ENCODE data around the gene CHCT1.
"Not testable (repeated sequence)": the region's sequence is repeated elsewhere in the genome, so short reads cannot be mapped to it uniquely, and the experiment has no call there.

Gene CHCT1

DNA sequence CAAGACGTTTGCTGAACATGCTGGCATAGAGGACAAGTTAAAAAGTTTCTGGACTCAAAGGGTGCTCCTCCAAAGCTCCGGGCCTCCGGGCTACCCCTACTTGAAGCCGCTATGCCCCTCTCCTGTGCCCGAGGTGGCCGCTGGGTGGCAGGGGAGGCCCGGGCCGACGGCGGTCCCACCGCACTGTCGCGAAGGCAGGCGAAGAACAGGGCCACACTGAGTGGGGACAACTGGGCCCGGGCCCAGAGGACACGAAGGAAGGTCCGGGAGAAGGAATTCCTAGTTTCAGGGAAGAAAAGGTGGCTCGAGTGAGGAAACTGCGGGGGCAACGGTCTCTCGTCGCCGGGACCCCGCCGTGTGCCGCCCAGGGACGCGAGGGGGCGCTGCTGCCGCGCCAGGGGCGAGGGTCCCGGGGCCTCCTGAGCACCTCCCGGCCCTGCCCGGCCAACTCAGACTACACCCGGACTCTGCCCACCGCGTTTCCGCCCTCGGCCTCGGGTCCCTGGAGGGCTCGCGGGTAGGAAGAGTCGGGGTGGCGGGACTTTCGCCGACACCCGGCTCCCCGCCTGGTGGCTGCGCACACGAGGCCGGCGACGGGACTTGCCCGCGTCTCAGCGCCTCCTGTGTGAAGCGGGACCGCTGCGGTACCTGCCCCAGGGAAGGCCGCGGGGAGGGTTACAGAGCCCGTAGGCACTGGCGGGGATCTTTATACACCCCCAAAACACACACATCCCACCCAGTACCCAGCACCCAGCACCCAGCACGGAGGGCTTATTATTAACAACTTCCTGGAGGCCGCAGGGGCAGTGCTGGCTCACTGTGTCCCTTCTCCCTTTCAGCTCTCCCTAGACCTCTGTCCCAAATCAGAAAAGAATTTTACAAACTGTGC, 772 bp upstream of the CHCT1 start:
- Mint-ChIP-seq H3K36me3 (ENCODE audit: low read depth) (no peaks in the 10 kb centered on the region), H3K4me1 (peaks cover 4% of the 10 kb centered on the region), H3K4me3 (peak overlapping the region; percentile 76 to 83 (median 83)), H3K9me3 (no peaks in the 10 kb centered on the region), H3K27ac (peak overlapping the region in 2 of 3 experiments; percentile 41 to 59), H3K27me3 (ENCODE audit: low read depth) (peaks cover 9% of the 10 kb centered on the region)
- TF ChIP-seq, protein P1, sequence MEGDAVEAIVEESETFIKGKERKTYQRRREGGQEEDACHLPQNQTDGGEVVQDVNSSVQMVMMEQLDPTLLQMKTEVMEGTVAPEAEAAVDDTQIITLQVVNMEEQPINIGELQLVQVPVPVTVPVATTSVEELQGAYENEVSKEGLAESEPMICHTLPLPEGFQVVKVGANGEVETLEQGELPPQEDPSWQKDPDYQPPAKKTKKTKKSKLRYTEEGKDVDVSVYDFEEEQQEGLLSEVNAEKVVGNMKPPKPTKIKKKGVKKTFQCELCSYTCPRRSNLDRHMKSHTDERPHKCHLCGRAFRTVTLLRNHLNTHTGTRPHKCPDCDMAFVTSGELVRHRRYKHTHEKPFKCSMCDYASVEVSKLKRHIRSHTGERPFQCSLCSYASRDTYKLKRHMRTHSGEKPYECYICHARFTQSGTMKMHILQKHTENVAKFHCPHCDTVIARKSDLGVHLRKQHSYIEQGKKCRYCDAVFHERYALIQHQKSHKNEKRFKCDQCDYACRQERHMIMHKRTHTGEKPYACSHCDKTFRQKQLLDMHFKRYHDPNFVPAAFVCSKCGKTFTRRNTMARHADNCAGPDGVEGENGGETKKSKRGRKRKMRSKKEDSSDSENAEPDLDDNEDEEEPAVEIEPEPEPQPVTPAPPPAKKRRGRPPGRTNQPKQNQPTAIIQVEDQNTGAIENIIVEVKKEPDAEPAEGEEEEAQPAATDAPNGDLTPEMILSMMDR (IDR thresholded peaks at IDR 0.05; ENCODE audit: unreplicated experiment in 3 of 3) = peak; percentile 97 to 100 (median 100)

GRCh38 chr17:60423865-60424264, 1.6 kb downstream of the CHCT1 start:
- Mint-ChIP-seq H3K36me3 (ENCODE audit: low read depth) (no peaks in the 10 kb centered on the region), H3K4me1 (peaks cover 4% of the 10 kb centered on the region), H3K9me3 (no peaks in the 10 kb centered on the region), H3K4me3 (no peak overlapping the region), H3K27ac (no peak overlapping the region), H3K27me3 (ENCODE audit: low read depth) (peaks cover 9% of the 10 kb centered on the region)
- TF ChIP-seq, protein P1 (IDR thresholded peaks at IDR 0.05; ENCODE audit: unreplicated experiment in 3 of 3) = no peak

DNA sequence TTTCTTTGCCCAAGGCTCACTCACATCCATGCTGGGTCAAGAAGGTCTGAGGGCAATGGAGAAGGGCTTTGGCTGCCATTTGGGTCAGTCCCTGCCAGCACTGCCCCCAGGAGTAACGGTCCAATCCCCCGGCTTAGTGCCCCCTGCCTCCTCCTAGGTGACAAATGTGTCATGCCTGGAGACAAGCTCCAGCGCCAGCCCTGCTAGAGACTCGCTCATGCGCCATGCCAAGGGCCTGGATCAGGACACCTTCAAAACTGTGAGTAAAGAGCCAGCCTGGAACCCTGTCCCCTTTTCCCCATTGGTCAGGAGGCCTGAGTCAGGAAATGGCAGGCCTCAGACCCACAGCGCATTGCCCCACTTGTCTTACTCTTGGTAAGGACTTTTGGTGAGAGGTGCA, 3.3 kb downstream of the CHCT1 start:
- Mint-ChIP-seq H3K27ac (no peak overlapping the region), H3K9me3 (no peaks in the 10 kb centered on the region), H3K36me3 (ENCODE audit: low read depth) (no peaks in the 10 kb centered on the region), H3K4me3 (no peak overlapping the region), H3K4me1 (peaks cover 4% of the 10 kb centered on the region), H3K27me3 (ENCODE audit: low read depth) (no peaks in the 10 kb centered on the region)
- TF ChIP-seq, protein P1 (IDR thresholded peaks at IDR 0.05; ENCODE audit: unreplicated experiment in 3 of 3) = no peak

DNA sequence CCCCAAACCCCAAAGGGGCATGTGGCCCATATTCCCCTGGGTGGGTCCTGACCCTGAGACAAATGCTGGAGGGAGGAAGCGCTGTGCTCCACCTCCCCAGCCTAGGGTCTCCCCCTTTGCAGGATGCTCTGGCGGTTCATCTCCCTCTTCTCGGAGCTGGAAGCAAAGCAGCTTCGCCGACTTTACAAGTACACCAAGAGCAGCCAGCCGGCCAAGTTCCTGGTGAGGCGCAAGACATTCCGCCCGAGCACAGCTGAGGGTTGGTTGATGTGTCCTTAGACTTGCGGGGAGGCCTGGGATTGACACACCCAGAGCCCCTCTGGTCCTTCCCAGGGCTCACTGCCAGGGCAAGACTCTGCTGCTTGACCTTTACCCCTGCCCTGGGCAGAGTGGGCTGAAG, 4.3 kb downstream of the CHCT1 start:
- H3K9me3 Mint-ChIP-seq = peaks cover 5% of the 10 kb centered on the region
- TF ChIP-seq, protein P1 (IDR thresholded peaks at IDR 0.05; ENCODE audit: unreplicated experiment in 3 of 3) = no peak
- no peaks in the 10 kb centered on the region for H3K36me3 Mint-ChIP-seq (ENCODE audit: low read depth)
- H3K27me3 Mint-ChIP-seq (ENCODE audit: low read depth) = no peaks in the 10 kb centered on the region
- no peak overlapping the region for H3K4me3 Mint-ChIP-seq
- no peaks in the 10 kb centered on the region for H3K4me1 Mint-ChIP-seq
- no peak overlapping the region for H3K27ac Mint-ChIP-seq

- not testable (repeated sequence) for H3K4me1 Mint-ChIP-seq; H3K27ac Mint-ChIP-seq; H3K4me3 Mint-ChIP-seq; H3K27me3 Mint-ChIP-seq (ENCODE audit: low read depth); H3K36me3 Mint-ChIP-seq (ENCODE audit: low read depth)
- H3K9me3 Mint-ChIP-seq = peaks cover 12% of the 10 kb centered on the region
These were observed 6.2 kb downstream of the CHCT1 start for GRCh38 chr17:60428491-60428890.

DNA sequence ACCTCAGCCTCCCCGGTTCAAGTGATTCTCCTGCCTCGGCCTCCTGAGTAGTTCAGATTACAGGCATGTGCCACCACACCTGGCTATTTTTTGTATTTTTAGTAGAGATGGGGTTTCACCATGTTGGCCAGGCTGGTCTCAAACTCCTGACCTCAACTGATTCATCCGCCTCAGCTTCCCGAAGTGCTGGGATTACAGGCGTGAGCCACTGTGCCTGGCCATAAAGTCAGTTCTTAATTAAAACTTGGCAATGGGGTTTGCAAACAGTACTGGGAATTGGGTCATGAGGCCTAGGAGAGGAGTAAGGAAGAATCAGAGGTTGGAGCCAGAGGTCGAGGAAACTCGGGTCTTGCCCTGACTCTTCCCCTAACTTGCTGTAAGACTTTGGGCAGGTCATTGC, 8.3 kb downstream of the CHCT1 start:
- H3K36me3 Mint-ChIP-seq (ENCODE audit: low read depth); H3K27ac Mint-ChIP-seq; H3K27me3 Mint-ChIP-seq (ENCODE audit: low read depth); H3K4me1 Mint-ChIP-seq; H3K4me3 Mint-ChIP-seq: not testable (repeated sequence)
- H3K9me3 Mint-ChIP-seq = peaks cover 19% of the 10 kb centered on the region

GRCh38 chr17:60433021-60433997, 11.0 kb downstream of the CHCT1 start:
- not testable (repeated sequence) for H3K27me3 Mint-ChIP-seq (ENCODE audit: low read depth); H3K27ac Mint-ChIP-seq; H3K36me3 Mint-ChIP-seq (ENCODE audit: low read depth); H3K4me1 Mint-ChIP-seq; H3K4me3 Mint-ChIP-seq
- H3K9me3 Mint-ChIP-seq = peaks cover 19% of the 10 kb centered on the region

Measured in nephron (organoid).